Stomach (tissue), 4 donors: ENCODE data around the gene C19orf85.

Source experiments
- POLR2AphosphoS5 ChIP-seq, 3 donors: sonication (generic); formaldehyde crosslinking; IDR thresholded peaks; one replicate each; pipeline ENCODE4 v1.6.1; 2016; ENCODE audit warnings: antibody characterized with exemption in 3 of 3
- TF ChIP-seq, protein P1 (sequence below), 7 experiments: fragments of 450-650 bp in 4 of 7; fragments of 200-600 bp in 3 of 7; sonication (generic) in 3 of 7; IDR thresholded peaks; one replicate each; pipeline ENCODE4 v1.5.1; 2016 to 2019; ENCODE audit warnings: antibody characterized with exemption in 7 of 7, control low read depth in 2 of 7, mild to moderate bottlenecking in 1 of 7

DNA sequence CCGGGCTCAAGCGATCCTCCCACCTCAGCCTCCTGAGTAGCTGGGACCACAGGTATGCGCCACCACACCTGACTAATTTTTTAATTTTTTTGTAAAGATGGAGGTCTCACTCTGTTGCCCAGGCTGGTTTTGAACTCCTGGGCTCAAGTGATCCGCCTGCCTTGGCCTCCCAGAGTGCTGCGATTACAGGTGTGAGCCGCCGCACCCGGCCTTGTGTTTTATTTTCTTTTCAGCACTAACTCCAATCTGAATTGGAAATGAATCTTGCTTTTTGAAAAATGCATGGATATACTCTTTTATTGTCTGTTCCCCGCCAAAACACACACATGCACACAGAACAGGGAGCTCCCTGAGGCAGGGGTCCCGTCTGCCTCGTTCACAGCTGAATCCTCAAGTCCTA is 1.8 kb downstream of the C19orf85 start:
- TF ChIP-seq POLR2AphosphoS5 (IDR thresholded peaks at IDR 0.05), result no peak
- TF ChIP-seq, protein P1, sequence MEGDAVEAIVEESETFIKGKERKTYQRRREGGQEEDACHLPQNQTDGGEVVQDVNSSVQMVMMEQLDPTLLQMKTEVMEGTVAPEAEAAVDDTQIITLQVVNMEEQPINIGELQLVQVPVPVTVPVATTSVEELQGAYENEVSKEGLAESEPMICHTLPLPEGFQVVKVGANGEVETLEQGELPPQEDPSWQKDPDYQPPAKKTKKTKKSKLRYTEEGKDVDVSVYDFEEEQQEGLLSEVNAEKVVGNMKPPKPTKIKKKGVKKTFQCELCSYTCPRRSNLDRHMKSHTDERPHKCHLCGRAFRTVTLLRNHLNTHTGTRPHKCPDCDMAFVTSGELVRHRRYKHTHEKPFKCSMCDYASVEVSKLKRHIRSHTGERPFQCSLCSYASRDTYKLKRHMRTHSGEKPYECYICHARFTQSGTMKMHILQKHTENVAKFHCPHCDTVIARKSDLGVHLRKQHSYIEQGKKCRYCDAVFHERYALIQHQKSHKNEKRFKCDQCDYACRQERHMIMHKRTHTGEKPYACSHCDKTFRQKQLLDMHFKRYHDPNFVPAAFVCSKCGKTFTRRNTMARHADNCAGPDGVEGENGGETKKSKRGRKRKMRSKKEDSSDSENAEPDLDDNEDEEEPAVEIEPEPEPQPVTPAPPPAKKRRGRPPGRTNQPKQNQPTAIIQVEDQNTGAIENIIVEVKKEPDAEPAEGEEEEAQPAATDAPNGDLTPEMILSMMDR (IDR thresholded peaks at IDR 0.05), result no peak
